Activated CD4-positive, alpha-beta T cell treated with anti-CD3 and anti-CD28 coated beads, Interleukin-2, amount 10 ng/mL, durations not matched to agents 7 days and 5 days (primary cell): ENCODE measurements around the gene ABAT. TPM values are rescaled to one million over a fixed set of nuclear protein-coding genes. Genes with fewer than 3 reads are reported as not detected.
"Not testable (repeated sequence)": the region's sequence is repeated elsewhere in the genome, so short reads cannot be mapped to it uniquely, and the experiment has no call there.

Experiments used
- CTCF ChIA-PET: fragments of 350-600 bp; sonication (Branson Sonifier 250); formaldehyde crosslinking; loops from one replicate; lab custom pipeline; 2021; ENCODE audit warnings: antibody characterized with exemption; lab: Charles Lee
- POLR2A ChIA-PET: fragments of 350-600 bp; sonication (Branson Sonifier 250); formaldehyde crosslinking; loops from one replicate; lab custom pipeline; 2021; ENCODE audit warnings: antibody characterized with exemption; lab: Charles Lee
- DNase-seq: peaks from one replicate; pipeline ENCODE4 v3.0.0-alpha.2; 2020
- H3K27ac Mint-ChIP-seq: one replicate; pipeline ENCODE4 v1.8.0; 2021; ENCODE audit warnings: mild to moderate bottlenecking, moderate library complexity, mixed read lengths
- H3K27me3 Mint-ChIP-seq: one replicate; pipeline ENCODE4 v1.8.0; 2021; ENCODE audit warnings: mixed read lengths
- H3K36me3 Mint-ChIP-seq: one replicate; pipeline ENCODE4 v1.8.0; 2021; ENCODE audit warnings: low read depth, mixed read lengths
- H3K4me1 Mint-ChIP-seq: one replicate; pipeline ENCODE4 v1.8.0; 2021; ENCODE audit warnings: mixed read lengths
- H3K4me3 Mint-ChIP-seq: one replicate; pipeline ENCODE4 v1.8.0; 2021; ENCODE audit warnings: mild to moderate bottlenecking, moderate library complexity, mixed read lengths
- H3K9me3 Mint-ChIP-seq: one replicate; pipeline ENCODE4 v1.8.0; 2021; ENCODE audit warnings: mixed read lengths
- total RNA-seq, 2 experiments: library from RNA; stranded (reverse); gene quantifications; one replicate each; pipeline ENCODE4 v1.2.3, GENCODE V29; 2021

Gene ABAT
- total RNA-seq, 2 experiments from 2014 or later, result 5.4 to 5.6 TPM

GRCh38 chr16:8797364-8798173, 123.2 kb downstream of the ABAT start, which contains the start of the genes PMM2 and TMEM186:
Gene PMM2 (plus strand): TSS chr16:8797839. CDS start chr16:8797883, 44 bp downstream.
Gene TMEM186 (minus strand): TSS chr16:8797639. CDS start chr16:8797614, 25 bp downstream.
- H3K27ac Mint-ChIP-seq, result peak within 1 kb of the TSS; percentile 96
- no peaks in the 10 kb centered on the region for H3K9me3 Mint-ChIP-seq
- H3K36me3 Mint-ChIP-seq, result peaks cover 12% of the 10 kb centered on the region
- peak within 1 kb of the TSS; percentile 97 for H3K4me3 Mint-ChIP-seq
- no peaks in the 10 kb centered on the region for H3K27me3 Mint-ChIP-seq
- POLR2A ChIA-PET, result interaction anchor here (0.5 to 1.3 kb wide), 2 partner anchors 71 to 187 kb away, joined by 3 read pairs; partner anchors contain the start of gene CARHSP1
- peak; percentile 97 for DNase-seq
- CTCF ChIA-PET, result interaction anchor here (0.9 to 2.0 kb wide), 3 partner anchors 9 to 71 kb away, joined by 3 to 7 read pairs (median 4); partner anchors contain the start of gene CARHSP1
- H3K4me1 Mint-ChIP-seq, result peaks cover 45% of the 10 kb centered on the region

- CTCF ChIA-PET, result interaction anchor here (1.1 to 2.0 kb wide), 2 partner anchors 8 to 71 kb away, joined by 4 to 7 read pairs; partner anchors contain the start of gene CARHSP1
- peak; percentile 21 for DNase-seq
Observed at GRCh38 chr16:8798174-8798527, 123.7 kb downstream of the ABAT start.

GRCh38 chr16:8798535-8799157, 124.2 kb downstream of the ABAT start:
- Mint-ChIP-seq H3K27me3 (no peaks in the 10 kb centered on the region), H3K27ac (peak overlapping the region; percentile 96), H3K4me3 (peak overlapping the region; percentile 97), H3K36me3 (peaks cover 19% of the 10 kb centered on the region), H3K4me1 (peaks cover 49% of the 10 kb centered on the region), H3K9me3 (no peaks in the 10 kb centered on the region)
- CTCF ChIA-PET, result interaction anchor here (1.1 to 2.0 kb wide), 2 partner anchors 8 to 70 kb away, joined by 4 to 7 read pairs; partner anchors contain the start of gene CARHSP1
- no peak for DNase-seq
- POLR2A ChIA-PET, result no interaction called here

More at GRCh38 chr16:8798174-8798527, 123.7 kb downstream of the ABAT start:
- POLR2A ChIA-PET, result no interaction called here
- H3K4me3 Mint-ChIP-seq, result peak overlapping the region; percentile 97
- H3K27ac Mint-ChIP-seq, result peak overlapping the region; percentile 96
- no peaks in the 10 kb centered on the region for H3K27me3 Mint-ChIP-seq
- H3K9me3 Mint-ChIP-seq, result no peaks in the 10 kb centered on the region
- H3K4me1 Mint-ChIP-seq, result peaks cover 46% of the 10 kb centered on the region
- H3K36me3 Mint-ChIP-seq, result peaks cover 16% of the 10 kb centered on the region

GRCh38 chr16:8801701-8802100, 127.3 kb downstream of the ABAT start:
- Mint-ChIP-seq H3K4me3 (no peak overlapping the region), H3K36me3 (peaks cover 25% of the 10 kb centered on the region), H3K27me3 (no peaks in the 10 kb centered on the region), H3K9me3 (no peaks in the 10 kb centered on the region), H3K4me1 (peaks cover 32% of the 10 kb centered on the region), H3K27ac (no peak overlapping the region)
- ChIA-PET CTCF (no interaction called here), POLR2A (no interaction called here)
- DNase-seq, result no peak

- H3K4me1 Mint-ChIP-seq, result peaks cover 22% of the 10 kb centered on the region
- H3K36me3 Mint-ChIP-seq, result peaks cover 36% of the 10 kb centered on the region
- CTCF ChIA-PET, result interaction anchor here (1.3 kb wide), 1 partner anchor 9 kb away, joined by 3 read pairs; no protein-coding TSS in a partner anchor
- H3K27ac Mint-ChIP-seq, H3K9me3 Mint-ChIP-seq, H3K27me3 Mint-ChIP-seq, H3K4me3 Mint-ChIP-seq, DNase-seq: not testable (repeated sequence)
- POLR2A ChIA-PET, result interaction anchor here (0.6 kb wide), 1 partner anchor 225 kb away, joined by 9 read pairs; no protein-coding TSS in a partner anchor
Observed at GRCh38 chr16:8803733-8804132, 129.3 kb downstream of the ABAT start.

GRCh38 chr16:8804313-8804712, 129.9 kb downstream of the ABAT start:
- Mint-ChIP-seq H3K36me3 (peaks cover 41% of the 10 kb centered on the region), H3K4me1 (peaks cover 18% of the 10 kb centered on the region), H3K9me3 (no peaks in the 10 kb centered on the region), H3K4me3 (no peak overlapping the region), H3K27ac (no peak overlapping the region), H3K27me3 (no peaks in the 10 kb centered on the region)
- ChIA-PET POLR2A (interaction anchor here (0.6 kb wide), 1 partner anchor 224 kb away, joined by 9 read pairs; no protein-coding TSS in a partner anchor), CTCF (interaction anchor here (1.3 kb wide), 1 partner anchor 8 kb away, joined by 3 read pairs; no protein-coding TSS in a partner anchor)
- DNase-seq, result no peak

GRCh38 chr16:8806272-8806983, 132.0 kb downstream of the ABAT start:
- Mint-ChIP-seq H3K27ac (peak overlapping the region; percentile 55), H3K36me3 (peaks cover 53% of the 10 kb centered on the region), H3K4me3 (no peak overlapping the region), H3K4me1 (peaks cover 11% of the 10 kb centered on the region), H3K9me3 (no peaks in the 10 kb centered on the region), H3K27me3 (no peaks in the 10 kb centered on the region)
- CTCF ChIA-PET, result interaction anchor here (1.1 to 1.8 kb wide), 3 partner anchors 9 to 110 kb away, joined by 3 to 7 read pairs (median 4); partner anchors contain the start of genes PMM2 and TMEM186
- no peak for DNase-seq
- POLR2A ChIA-PET, result no interaction called here

GRCh38 chr16:8807189-8807588, 132.8 kb downstream of the ABAT start:
- H3K27me3 Mint-ChIP-seq, result no peaks in the 10 kb centered on the region
- POLR2A ChIA-PET, result no interaction called here
- DNase-seq, result no peak
- peaks cover 7% of the 10 kb centered on the region for H3K4me1 Mint-ChIP-seq
- no peaks in the 10 kb centered on the region for H3K9me3 Mint-ChIP-seq
- H3K27ac Mint-ChIP-seq, result no peak overlapping the region
- H3K4me3 Mint-ChIP-seq, result no peak overlapping the region
- H3K36me3 Mint-ChIP-seq, result peaks cover 48% of the 10 kb centered on the region
- CTCF ChIA-PET, result interaction anchor here (1.1 to 1.8 kb wide), 2 partner anchors 10 to 109 kb away, joined by 4 to 7 read pairs; partner anchors contain the start of genes PMM2 and TMEM186

- CTCF ChIA-PET, result no interaction called here
- Mint-ChIP-seq H3K9me3 (no peaks in the 10 kb centered on the region), H3K4me1 (peaks cover 4% of the 10 kb centered on the region), H3K36me3 (peaks cover 50% of the 10 kb centered on the region), H3K27ac (no peak overlapping the region), H3K27me3 (no peaks in the 10 kb centered on the region), H3K4me3 (no peak overlapping the region)
- no peak for DNase-seq
- POLR2A ChIA-PET, result no interaction called here
Observed at GRCh38 chr16:8808009-8808408, 133.6 kb downstream of the ABAT start.

- Mint-ChIP-seq H3K4me3 (no peak overlapping the region), H3K27me3 (no peaks in the 10 kb centered on the region), H3K9me3 (no peaks in the 10 kb centered on the region), H3K4me1 (no peaks in the 10 kb centered on the region), H3K27ac (no peak overlapping the region), H3K36me3 (peaks cover 52% of the 10 kb centered on the region)
- POLR2A ChIA-PET, result no interaction called here
- CTCF ChIA-PET, result no interaction called here
- DNase-seq, result no peak
Observed at GRCh38 chr16:8808613-8809353, 134.4 kb downstream of the ABAT start.

- no peaks in the 10 kb centered on the region for H3K27me3 Mint-ChIP-seq
- peaks cover 67% of the 10 kb centered on the region for H3K36me3 Mint-ChIP-seq
- ChIA-PET CTCF (interaction anchor here (1.6 kb wide), 1 partner anchor 9 kb away, joined by 3 read pairs; no protein-coding TSS in a partner anchor), POLR2A (no interaction called here)
- no peak overlapping the region for H3K27ac Mint-ChIP-seq
- no peak overlapping the region for H3K4me3 Mint-ChIP-seq
- H3K9me3 Mint-ChIP-seq, result no peaks in the 10 kb centered on the region
- no peak for DNase-seq
- H3K4me1 Mint-ChIP-seq, result peaks cover 13% of the 10 kb centered on the region
Observed at GRCh38 chr16:8812162-8812843, 137.9 kb downstream of the ABAT start.
